H7 (cell line): ENCODE data around the gene RPS6KA2. TPM values are rescaled to one million over a fixed set of nuclear protein-coding genes. Genes with fewer than 3 reads are reported as not detected.

ENCODE experiments used
- DNase-seq: peaks from one replicate; pipeline ENCODE4 v3.0.0; 2012
- H3K27me3 ChIP-seq: 2 replicates; pipeline ENCODE4 v1.6.0; 2011; ENCODE audit warnings: mild to moderate bottlenecking, low read length; ENCODE audit not compliant: control insufficient read depth, insufficient read depth
- H3K36me3 ChIP-seq: replicated peaks from 2 replicates; pipeline ENCODE4 v1.5.1; 2011; ENCODE audit warnings: low read length; ENCODE audit not compliant: control insufficient read depth, insufficient read depth
- H3K4me3 ChIP-seq: 2 replicates; pipeline ENCODE4 v1.5.1; 2011; ENCODE audit warnings: low read depth, mild to moderate bottlenecking, control low read depth, low read length, moderate library complexity; ENCODE audit not compliant: insufficient read depth
- total RNA-seq: library from RNA; depleted of rRNA; stranded (reverse); fragments of >200 nt; shearing (Covaris generic); gene quantifications from 2 replicates; pipeline ENCODE4 v1.2.3, GENCODE V29; 2014

Gene RPS6KA2
- total RNA-seq, 1 experiment from 2014 or later = 12.7 TPM

DNA sequence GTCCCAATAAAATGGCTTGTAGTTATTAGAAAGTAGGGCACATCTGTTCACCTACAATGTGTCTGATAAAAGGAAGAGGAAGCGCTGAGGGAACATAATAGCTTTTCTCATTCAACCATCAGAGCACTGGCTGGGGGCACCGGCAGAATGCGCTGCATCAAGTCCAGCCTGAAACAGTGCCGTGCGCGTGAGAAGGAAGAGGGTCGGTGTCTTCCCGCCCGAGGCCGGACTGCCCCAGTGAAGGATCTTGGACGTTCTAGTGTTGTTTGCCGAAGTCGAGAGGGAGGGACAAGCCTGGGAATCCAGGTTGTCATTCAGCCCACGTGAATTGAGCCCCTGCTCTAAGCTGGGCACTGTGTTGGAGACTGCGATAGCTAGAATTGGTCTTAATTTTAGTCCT is 182.6 kb downstream of the RPS6KA2 start:
- Histone ChIP-seq H3K27me3 (no peaks in the 10 kb centered on the region), H3K4me3 (no peak overlapping the region), H3K36me3 (peaks cover 1% of the 10 kb centered on the region)
- DNase-seq = no peak

DNA sequence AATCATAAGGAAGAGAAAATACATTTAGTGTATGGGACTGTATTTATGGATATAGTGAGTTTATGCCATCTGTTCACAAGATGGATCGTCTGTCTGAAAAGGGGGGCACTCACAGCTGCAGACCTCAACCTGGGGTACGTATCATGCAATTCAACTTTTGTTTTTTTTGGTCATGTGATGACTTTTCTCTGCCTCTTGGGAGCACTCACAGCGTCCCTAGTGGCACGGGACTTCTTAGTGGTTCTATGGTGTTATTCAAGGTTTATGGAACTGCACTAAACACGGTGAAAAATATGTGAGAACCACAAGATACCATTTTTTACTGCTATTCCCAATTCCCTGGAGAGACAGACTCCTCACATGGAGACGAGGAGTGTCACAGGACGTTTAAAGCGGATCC is 183.9 kb downstream of the RPS6KA2 start:
- no peak overlapping the region for H3K4me3 ChIP-seq
- no peaks in the 10 kb centered on the region; the same call in none of the 2 replicates for H3K36me3 ChIP-seq
- DNase-seq = no peak

GRCh38 chr6:166442131-166442685 is 184.8 kb downstream of the RPS6KA2 start:
- H3K27me3 ChIP-seq = no peaks in the 10 kb centered on the region

More for the DNA sequence above, 183.9 kb downstream of the RPS6KA2 start:
- no peaks in the 10 kb centered on the region for H3K27me3 ChIP-seq

DNA sequence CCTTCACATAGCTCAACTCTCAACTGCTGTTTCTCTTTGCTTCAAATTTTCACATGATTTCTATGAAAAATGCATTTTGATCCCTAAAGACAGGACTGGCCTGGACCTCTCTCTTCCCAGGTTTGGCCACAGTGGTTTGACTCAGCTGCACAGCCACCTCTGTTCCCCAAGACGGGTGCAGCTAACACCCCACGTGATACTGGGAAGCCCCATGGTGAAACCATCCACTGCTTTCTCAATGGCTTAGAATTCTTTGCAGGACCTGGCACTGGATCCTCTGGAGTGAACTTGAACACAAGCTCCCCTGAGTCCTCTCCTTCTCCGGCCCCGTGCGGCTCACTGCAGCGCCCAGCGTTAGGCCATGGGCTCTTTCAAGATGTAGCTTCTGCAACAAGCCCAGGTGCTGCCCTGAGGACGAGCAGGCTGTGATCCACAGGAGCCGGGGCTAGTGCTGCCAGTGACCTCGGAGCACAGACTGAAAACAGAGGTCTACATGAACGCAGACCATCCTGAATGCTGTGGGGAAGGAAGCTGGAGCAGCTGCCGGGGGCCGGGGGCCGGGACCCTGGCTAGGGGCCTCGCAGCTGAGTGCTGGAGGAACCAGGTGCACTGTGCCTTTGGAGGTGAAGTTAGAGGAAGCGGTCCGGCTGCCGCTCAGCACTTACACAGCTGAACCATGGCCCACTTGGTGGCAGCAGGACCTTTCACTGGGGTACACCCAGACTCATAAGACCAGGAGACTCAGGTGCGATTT is 185.5 kb downstream of the RPS6KA2 start:
- no peak for DNase-seq
- no peaks in the 10 kb centered on the region; the same call in none of the 2 replicates for H3K36me3 ChIP-seq
- H3K27me3 ChIP-seq = no peaks in the 10 kb centered on the region
- H3K4me3 ChIP-seq = no peak overlapping the region

More at GRCh38 chr6:166442131-166442685, 184.8 kb downstream of the RPS6KA2 start:
- Histone ChIP-seq H3K36me3 (no peaks in the 10 kb centered on the region; the same call in none of the 2 replicates), H3K4me3 (no peak overlapping the region)
- no peak for DNase-seq

DNA sequence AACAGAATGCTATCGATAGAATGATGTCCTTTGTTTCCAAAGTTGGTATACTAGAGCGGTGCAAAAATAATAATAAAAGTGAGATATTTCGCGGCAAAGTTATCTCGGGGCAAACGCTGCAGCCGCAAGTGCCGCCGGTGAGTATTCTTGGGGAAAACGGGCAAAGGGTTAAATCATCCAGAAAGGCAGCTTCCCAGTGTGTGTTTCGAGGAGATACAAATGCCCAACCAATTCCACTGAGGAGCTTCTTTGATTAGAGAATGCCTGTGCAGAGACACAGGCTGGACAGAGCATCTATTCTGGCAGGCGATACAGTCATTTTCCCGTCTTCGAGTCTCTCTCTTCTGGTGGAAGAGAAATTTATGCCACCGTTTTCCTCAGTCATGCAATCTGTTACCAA is 186.3 kb downstream of the RPS6KA2 start:
- no peaks in the 10 kb centered on the region for H3K27me3 ChIP-seq
- no peak for DNase-seq
- no peaks in the 10 kb centered on the region for H3K36me3 ChIP-seq

DNA sequence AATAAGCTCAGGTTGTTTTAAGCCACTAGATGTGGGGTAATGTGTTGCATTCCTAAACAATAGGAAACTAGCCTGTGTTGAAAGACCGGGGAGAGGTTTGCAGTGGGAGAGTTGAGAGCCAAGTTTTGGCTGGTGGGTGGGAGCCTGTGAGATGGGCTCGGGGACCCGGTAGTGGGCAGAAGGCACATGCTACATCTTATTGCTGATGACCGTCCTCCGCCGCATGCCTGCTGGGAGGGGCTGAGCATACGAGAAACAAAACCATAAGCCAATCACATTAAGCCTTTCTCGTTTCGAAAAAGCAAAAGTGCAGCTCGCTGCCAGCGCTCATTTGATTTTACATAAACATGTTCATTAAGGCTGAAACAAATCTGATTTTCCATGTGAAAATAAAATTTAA is 186.9 kb downstream of the RPS6KA2 start:
- no peak for DNase-seq
- Histone ChIP-seq H3K4me3 (no peak overlapping the region), H3K36me3 (no peaks in the 10 kb centered on the region)

More for the DNA sequence above, 186.3 kb downstream of the RPS6KA2 start:
- H3K4me3 ChIP-seq = no peak overlapping the region

DNA sequence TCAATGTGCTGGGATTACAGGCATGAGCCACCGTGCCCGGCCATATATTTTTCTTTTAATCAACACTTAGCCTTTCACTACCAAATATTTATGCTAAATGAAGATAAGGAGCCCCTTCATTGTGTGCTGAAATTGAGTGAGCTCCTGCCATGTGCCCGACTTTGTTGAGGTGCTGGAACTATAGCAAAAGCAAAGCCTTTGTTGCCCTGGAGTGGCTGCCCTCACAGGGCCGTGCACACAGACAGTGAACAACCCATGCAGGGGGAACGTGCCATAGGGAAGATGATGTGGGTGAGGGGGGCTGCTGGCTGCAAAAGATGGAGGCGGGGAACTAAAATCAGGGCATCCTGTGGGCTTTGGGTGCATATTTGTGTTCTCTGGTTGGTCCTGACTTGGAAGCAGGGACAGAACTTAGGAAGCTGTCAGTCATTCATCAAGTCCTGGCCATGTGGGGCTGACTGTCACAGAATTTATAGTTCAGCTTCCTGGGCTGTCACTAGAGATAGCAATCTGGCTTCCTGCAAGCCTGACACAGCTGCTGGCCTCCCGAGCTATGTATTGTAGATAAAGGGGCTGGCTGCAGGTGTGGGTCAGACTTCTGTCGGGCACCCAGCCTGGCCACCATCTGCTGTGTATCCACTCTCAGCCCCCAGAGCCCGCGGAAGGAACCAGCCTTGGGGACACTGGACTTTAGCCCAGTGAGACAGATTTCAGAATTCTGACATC is 187.5 kb downstream of the RPS6KA2 start:
- Histone ChIP-seq H3K4me3 (no peak overlapping the region), H3K27me3 (no peaks in the 10 kb centered on the region), H3K36me3 (no peaks in the 10 kb centered on the region)
- DNase-seq = no peak

More for the DNA sequence above, 186.9 kb downstream of the RPS6KA2 start:
- H3K27me3 ChIP-seq = no peaks in the 10 kb centered on the region

GRCh38 chr6:166438211-166438861 is 188.7 kb downstream of the RPS6KA2 start:
- Histone ChIP-seq H3K4me3 (no peak overlapping the region), H3K36me3 (no peaks in the 10 kb centered on the region), H3K27me3 (no peaks in the 10 kb centered on the region)
- no peak for DNase-seq

DNA sequence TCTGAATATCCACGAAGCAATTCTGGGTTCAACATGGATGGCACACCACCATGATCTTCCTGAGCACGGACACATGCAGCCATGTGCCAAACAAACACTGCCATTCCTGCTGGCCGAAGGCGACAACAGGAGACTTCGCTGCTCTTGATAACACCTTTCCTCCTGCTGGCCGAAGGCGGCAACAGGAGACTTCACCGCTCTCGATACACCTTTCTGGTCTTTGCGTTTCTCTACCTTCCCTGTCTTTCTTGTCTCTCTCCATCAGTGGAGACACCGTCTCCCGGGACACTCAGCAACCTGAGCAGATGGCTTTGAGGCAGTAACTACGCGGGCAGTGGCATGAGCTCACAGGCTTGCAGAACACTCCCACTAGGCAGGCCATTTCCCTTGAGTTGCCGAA is 189.4 kb downstream of the RPS6KA2 start:
- peak; percentile 70 for DNase-seq
- H3K36me3 ChIP-seq = no peaks in the 10 kb centered on the region
- H3K4me3 ChIP-seq = no peak overlapping the region

GRCh38 chr6:166436195-166437139 is 190.6 kb downstream of the RPS6KA2 start:
- Histone ChIP-seq H3K4me3 (no peak overlapping the region), H3K27me3 (no peaks in the 10 kb centered on the region), H3K36me3 (0 out of 2 replicates have a peak, but pooled peaks cover 3% of the 10 kb centered on the region)
- DNase-seq = no peak

More for the DNA sequence above, 189.4 kb downstream of the RPS6KA2 start:
- no peaks in the 10 kb centered on the region for H3K27me3 ChIP-seq

- DNase-seq = no peak
- no peak overlapping the region for H3K4me3 ChIP-seq
These were observed 191.5 kb downstream of the RPS6KA2 start for GRCh38 chr6:166435574-166435973.

DNA sequence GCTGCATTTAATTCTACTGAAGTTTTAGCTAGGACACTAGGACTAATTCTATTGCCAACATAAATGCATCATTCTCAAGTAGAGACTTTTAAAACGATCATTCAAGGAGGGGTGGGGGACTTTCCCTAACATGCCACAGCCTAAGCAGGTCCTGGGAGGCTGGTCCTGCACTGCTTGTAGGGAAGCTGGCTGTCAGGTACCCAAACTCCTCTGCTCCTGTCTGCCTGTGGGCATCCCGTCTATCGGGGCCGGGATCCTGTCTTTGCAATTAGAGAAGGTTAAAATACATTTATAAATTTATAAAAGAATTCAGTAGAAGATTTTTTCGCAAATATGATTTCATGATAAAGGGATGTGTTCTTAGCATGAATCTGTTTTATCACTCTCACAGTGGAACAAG is 192.7 kb downstream of the RPS6KA2 start:
- Histone ChIP-seq H3K36me3 (peaks cover 5% of the 10 kb centered on the region; the same call in 1 of the 2 replicates), H3K27me3 (no peaks in the 10 kb centered on the region), H3K4me3 (no peak overlapping the region)
- no peak for DNase-seq

More at GRCh38 chr6:166435574-166435973, 191.5 kb downstream of the RPS6KA2 start:
- Histone ChIP-seq H3K27me3 (no peaks in the 10 kb centered on the region), H3K36me3 (peaks cover 5% of the 10 kb centered on the region; the same call in 1 of the 2 replicates)

DNA sequence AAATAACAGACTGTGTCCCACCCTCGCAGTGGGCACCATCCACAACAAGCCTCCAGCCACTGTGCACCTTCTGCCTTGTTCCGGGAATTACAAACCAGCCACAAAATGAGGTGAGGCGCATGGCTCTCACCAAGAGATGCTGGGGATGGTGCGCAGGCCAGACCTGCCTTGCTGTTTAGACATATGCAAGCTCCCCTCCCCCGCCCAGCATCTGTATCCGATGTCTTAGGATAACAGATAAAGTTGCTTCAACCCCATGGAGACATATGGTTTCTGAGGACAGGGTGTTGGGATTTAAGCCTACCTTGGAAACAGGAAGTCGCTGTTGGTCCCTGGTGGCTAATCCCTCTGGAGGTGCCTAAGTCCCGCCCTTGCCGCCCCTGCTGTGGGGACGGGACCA is 194.0 kb downstream of the RPS6KA2 start:
- H3K4me3 ChIP-seq = no peak overlapping the region
- H3K36me3 ChIP-seq = peaks cover 5% of the 10 kb centered on the region; the same call in 1 of the 2 replicates
- DNase-seq = no peak
- no peaks in the 10 kb centered on the region for H3K27me3 ChIP-seq
